Measurements from ENCODE around the gene RAD51B. TPM values are rescaled to one million over a fixed set of nuclear protein-coding genes. Genes with fewer than 3 reads are reported as not detected.

RAD51B gene
- total and polyA plus RNA-seq, 2 of the 13 experiments (the other 11 are each of a cell fraction or from before 2014, with no cell fraction given), result 7.0 to 9.5 TPM

- no peak overlapping the region for H3K27ac ChIP-seq (ENCODE audit: extremely low read length, insufficient read depth, low read length)
- intact Hi-C loops (cut with micrococcal nuclease; ENCODE audit: unreplicated experiment), result no loop called here
- FAIRE-seq (no peak), ATAC-seq (peak; percentile 17), DNase-seq (ENCODE audit: low spot score) (no peak)
- in situ Hi-C loops (cut with HindIII; ENCODE audit: extremely low pct_ligation_motif_present, low pct_unique_long_range_greater_than_20kb), result no loop called here
- CTCF ChIA-PET (ENCODE audit: low intra/inter-chr PET ratio, low total read pairs), result no interaction called here
- H3K9ac ChIP-seq (ENCODE audit: insufficient read depth, low read depth, low read length), result peak overlapping the region; percentile 28; the same call in 1 of the 2 replicates
- peak overlapping the region in 2 of 3 experiments; percentile 3 to 60; a peak in 2 of 6 replicates for H3K4me3 ChIP-seq (replicated peaks in 1 of 3; ENCODE audit: insufficient read depth in 1 of 3, low read depth in 2 of 3, low read length in 3 of 3)
- H3K27me3 ChIP-seq (ENCODE audit: control insufficient read depth in 1 of 2, insufficient read depth in 2 of 2, low read length in 2 of 2), result no peaks in the 10 kb centered on the region
- H3K36me3 ChIP-seq (replicated peaks in 1 of 2; ENCODE audit: control insufficient read depth in 1 of 2, insufficient read depth in 2 of 2, low read length in 2 of 2), result no peaks in the 10 kb centered on the region
- no peaks in the 10 kb centered on the region for H4K20me1 ChIP-seq (ENCODE audit: insufficient read depth, low read length)
- H3K79me2 ChIP-seq (ENCODE audit: insufficient read depth, low read length), result no peaks in the 10 kb centered on the region
- H3K4me1 ChIP-seq (ENCODE audit: insufficient read depth, low read length), result peaks cover 97% of the 10 kb centered on the region
- BruUV-seq (replicated peaks), result no TSS peak
- POLR2A ChIA-PET, result interaction anchor here (1.5 to 4.4 kb wide), 6 partner anchors 22 to 35 kb away, joined by 3 to 39 read pairs (median 9); partner anchors contain the start of gene ZFP36L1
- peak overlapping the region; percentile 70 for H3K4me2 ChIP-seq (ENCODE audit: low read depth, low read length)
- H3K9me3 ChIP-seq (ENCODE audit: low read length), result no peaks in the 10 kb centered on the region
- 23% methylated on average over 3 of the region's 3 CpGs for WGBS (ENCODE audit: low lambda C conversion rate)
- no peak overlapping the region for H2AFZ ChIP-seq (ENCODE audit: low read length)
- TF ChIP-seq NFE2L1 (CRISPR knock-in tag; IDR thresholded peaks at IDR 0.05; ENCODE audit: borderline replicate concordance), result no peak
- TF ChIP-seq JUNB (CRISPR knock-in tag; IDR thresholded peaks at IDR 0.05; ENCODE audit: borderline replicate concordance), result no peak
- TF ChIP-seq ZNF549 (CRISPR knock-in tag; IDR thresholded peaks at IDR 0.05), result no peak
- no peak for TF ChIP-seq ATM (IDR thresholded peaks at IDR 0.05; ENCODE audit: borderline replicate concordance)
- TF ChIP-seq ZBTB34 (CRISPR knock-in tag; IDR thresholded peaks at IDR 0.05), result 0 out of 2 replicates have a peak, but pooled peaks have one; percentile 24
- TF ChIP-seq NR3C1 (CRISPR knock-in tag; IDR thresholded peaks at IDR 0.05), result no peak
- TF ChIP-seq MATR3 (CRISPR knock-in tag; IDR thresholded peaks at IDR 0.05), result no peak
- TF ChIP-seq NFE2L2 (IDR thresholded peaks at IDR 0.05; ENCODE audit: low read length), result no peak
- TF ChIP-seq ZNF773 (CRISPR knock-in tag; IDR thresholded peaks at IDR 0.05; ENCODE audit: borderline replicate concordance), result no peak
- TF ChIP-seq KLF11 (CRISPR knock-in tag; IDR thresholded peaks at IDR 0.05), result no peak
- peak; percentile 62; the same call in 1 of the 2 replicates for TF ChIP-seq ZNF292 (CRISPR knock-in tag; IDR thresholded peaks at IDR 0.05; ENCODE audit: borderline replicate concordance, low read depth)
- TF ChIP-seq KAT2B (IDR thresholded peaks at IDR 0.05; ENCODE audit: borderline replicate concordance, low read depth, low read length), result no peak
- no peak for TF ChIP-seq NCOA5 (CRISPR knock-in tag; IDR thresholded peaks at IDR 0.05)
- TF ChIP-seq ZNF260 (CRISPR knock-in tag; IDR thresholded peaks at IDR 0.05; ENCODE audit: borderline replicate concordance, low read depth), result no peak
- TF ChIP-seq ZFX (CRISPR knock-in tag; IDR thresholded peaks at IDR 0.05; ENCODE audit: low read depth), result peak; percentile 40; the same call in 1 of the 2 replicates
- TF ChIP-seq ATRX (CRISPR knock-in tag; IDR thresholded peaks at IDR 0.05; ENCODE audit: borderline replicate concordance), result no peak
- no peak for TF ChIP-seq HHEX (CRISPR knock-in tag; IDR thresholded peaks at IDR 0.05)
- TF ChIP-seq, protein P1, sequence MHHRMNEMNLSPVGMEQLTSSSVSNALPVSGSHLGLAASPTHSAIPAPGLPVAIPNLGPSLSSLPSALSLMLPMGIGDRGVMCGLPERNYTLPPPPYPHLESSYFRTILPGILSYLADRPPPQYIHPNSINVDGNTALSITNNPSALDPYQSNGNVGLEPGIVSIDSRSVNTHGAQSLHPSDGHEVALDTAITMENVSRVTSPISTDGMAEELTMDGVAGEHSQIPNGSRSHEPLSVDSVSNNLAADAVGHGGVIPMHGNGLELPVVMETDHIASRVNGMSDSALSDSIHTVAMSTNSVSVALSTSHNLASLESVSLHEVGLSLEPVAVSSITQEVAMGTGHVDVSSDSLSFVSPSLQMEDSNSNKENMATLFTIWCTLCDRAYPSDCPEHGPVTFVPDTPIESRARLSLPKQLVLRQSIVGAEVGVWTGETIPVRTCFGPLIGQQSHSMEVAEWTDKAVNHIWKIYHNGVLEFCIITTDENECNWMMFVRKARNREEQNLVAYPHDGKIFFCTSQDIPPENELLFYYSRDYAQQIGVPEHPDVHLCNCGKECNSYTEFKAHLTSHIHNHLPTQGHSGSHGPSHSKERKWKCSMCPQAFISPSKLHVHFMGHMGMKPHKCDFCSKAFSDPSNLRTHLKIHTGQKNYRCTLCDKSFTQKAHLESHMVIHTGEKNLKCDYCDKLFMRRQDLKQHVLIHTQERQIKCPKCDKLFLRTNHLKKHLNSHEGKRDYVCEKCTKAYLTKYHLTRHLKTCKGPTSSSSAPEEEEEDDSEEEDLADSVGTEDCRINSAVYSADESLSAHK (CRISPR knock-in tag; IDR thresholded peaks at IDR 0.05; ENCODE audit: borderline replicate concordance), result no peak
- TF ChIP-seq TBP (CRISPR knock-in tag; IDR thresholded peaks at IDR 0.05), result no peak
- TF ChIP-seq XRCC5 (optimal IDR thresholded peaks at IDR 0.05; ENCODE audit: low read length), result peak; percentile 20
- no peak for TF ChIP-seq HMGA1 (CRISPR knock-in tag; conservative IDR thresholded peaks at IDR 0.05)
Observed at GRCh38 chr14:68758301-68758700, 938.7 kb downstream of the RAD51B start.

Data from HepG2 (cell line).